Hematopoietic multipotent progenitor cell treated with erythropoietin and hydrocortisone succinate and interleukin-3 and kit ligand, for 6 days (in vitro differentiated cells): ENCODE data around the gene PPARG.
"Not testable (repeated sequence)": the region's sequence is repeated elsewhere in the genome, so short reads cannot be mapped to it uniquely, and the experiment has no call there.

Experiments used
- DNase-seq: peaks from one replicate; pipeline ENCODE4 v3.0.0-alpha.2; 2015

PPARG gene

GRCh38 chr3:12279591-12280326, 9.1 kb upstream of the PPARG start:
- DNase-seq = no peak

GRCh38 chr3:12280357-12280806, 8.5 kb upstream of the PPARG start:
- DNase-seq = no peak

DNA sequence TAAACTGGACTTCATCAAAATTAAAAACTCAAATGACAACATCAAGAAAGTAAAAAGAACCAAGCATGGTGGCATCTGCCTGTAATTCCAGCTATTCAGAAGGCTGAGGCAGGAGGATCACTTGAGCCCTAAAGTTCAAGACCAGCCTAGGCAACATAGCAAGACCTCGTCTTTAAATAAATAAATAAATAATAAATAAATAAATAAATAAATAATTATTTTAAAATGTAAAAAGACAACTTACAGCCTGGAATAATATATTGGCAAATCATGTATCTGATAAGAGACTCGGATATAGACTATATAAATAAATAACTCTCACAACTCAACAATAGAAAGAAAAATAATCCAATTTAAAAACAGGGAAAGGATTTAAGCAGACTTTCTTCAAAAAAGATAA, 4.3 kb upstream of the PPARG start:
- DNase-seq = no peak

- DNase-seq = no peak
These were observed 3.8 kb upstream of the PPARG start for GRCh38 chr3:12285003-12285555.

DNA sequence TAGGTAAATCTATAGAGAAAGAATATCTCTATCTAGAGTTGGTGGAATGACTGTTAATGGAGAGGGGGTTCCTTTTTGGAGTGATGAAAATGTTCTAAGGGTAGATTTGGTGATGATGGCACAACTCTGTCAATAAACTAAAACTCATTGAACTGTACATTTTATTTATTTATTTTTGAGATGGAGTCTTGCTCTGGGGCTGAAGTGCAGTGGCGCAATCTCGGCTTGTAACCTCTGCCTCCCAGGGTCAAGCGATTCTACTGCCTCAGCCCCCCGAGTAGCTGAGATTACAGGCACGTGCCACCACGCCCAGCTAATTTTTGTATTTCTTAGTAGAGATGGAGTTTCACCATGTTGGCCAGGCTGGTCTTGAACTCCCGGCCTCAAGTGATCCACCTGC, 3.1 kb upstream of the PPARG start:
- DNase-seq = not testable (repeated sequence)

DNA sequence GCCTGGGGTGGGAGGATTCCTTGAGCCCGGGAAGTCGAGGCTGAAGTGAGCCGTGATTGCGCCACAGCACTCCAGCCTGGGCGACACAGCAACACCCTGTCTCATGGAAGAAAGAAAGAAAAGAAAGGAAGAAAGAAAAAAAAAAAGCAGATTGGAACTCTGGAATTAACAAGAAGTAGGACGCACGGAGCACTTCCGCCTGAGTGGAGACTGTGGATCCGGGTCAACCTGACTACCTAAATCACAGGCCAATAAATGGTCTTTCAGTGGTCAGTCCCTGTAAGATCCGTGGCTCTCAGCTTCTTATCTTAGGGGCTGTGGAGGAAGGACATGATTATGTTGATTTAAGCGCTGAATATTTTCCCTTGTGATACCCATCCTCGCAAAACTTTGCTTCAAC, 2.4 kb upstream of the PPARG start:
- no peak for DNase-seq

- DNase-seq = no peak
These were observed 1.7 kb upstream of the PPARG start for GRCh38 chr3:12286927-12287726.

DNA sequence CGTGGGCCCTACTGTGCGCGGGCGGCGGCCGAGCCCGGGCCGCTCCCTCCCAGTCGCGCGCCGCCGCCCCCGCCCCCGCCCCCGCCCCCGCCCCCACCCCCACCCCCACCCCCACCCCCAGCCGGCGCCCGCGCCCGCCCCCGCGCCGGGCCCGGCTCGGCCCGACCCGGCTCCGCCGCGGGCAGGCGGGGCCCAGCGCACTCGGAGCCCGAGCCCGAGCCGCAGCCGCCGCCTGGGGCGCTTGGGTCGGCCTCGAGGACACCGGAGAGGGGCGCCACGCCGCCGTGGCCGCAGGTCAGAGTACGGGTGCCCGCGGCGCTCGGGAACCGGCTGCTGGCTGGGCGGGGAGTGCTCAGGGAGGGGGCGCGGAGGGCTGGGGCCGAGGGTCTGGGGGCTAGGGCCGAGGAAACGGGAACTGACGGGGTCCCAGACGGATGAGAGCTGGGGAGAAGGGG, 1.1 kb upstream of the PPARG start:
- DNase-seq = no peak

DNA sequence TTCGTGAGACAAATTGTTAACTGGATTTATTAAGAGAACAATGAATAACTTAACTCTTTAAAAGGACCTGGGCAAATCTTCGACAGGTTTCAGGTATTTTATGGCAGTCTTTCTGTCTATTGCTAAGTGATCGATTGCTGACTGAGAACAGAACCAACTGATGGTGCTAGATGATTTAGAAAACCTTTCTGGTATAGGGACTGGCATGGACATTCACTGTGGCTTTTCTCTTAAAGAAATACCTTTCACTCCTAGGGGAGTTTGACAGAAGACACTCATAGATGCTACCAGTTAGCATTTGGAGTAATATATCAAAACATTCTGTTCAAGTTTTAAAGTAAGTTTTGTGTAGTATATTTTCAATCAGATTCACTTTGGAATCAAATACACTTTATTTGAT, 654 bp downstream of the PPARG start:
- DNase-seq = no peak

- no peak for DNase-seq
These were observed 3.9 kb downstream of the PPARG start for GRCh38 chr3:12292770-12293169.

GRCh38 chr3:12294885-12295580, 6.2 kb downstream of the PPARG start:
- DNase-seq = no peak

DNA sequence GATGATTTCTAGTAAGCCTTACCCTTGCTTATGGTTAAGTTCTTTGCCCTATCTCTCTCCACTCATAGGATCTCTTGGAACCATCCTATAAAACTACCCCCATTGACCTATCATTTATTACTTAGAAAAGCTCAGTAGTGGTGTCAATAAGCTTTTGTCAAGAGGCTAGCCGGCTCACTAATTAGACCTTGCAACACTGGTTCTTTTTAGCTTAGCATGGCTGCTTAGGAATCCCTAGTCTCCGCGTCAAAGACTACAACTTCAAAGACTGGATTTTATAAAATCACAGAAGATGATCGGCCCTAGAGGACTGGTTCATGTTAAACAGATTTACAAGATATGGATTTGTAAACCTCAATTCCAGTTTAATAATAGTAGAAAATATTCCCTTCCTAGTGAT, 7.6 kb downstream of the PPARG start:
- no peak for DNase-seq

- DNase-seq = no peak
These were observed 10.2 kb downstream of the PPARG start for GRCh38 chr3:12299026-12299425.

- DNase-seq = no peak
These were observed 11.3 kb downstream of the PPARG start for GRCh38 chr3:12300137-12300536.

- DNase-seq = no peak
These were observed 12.2 kb downstream of the PPARG start for GRCh38 chr3:12301031-12301430.

GRCh38 chr3:12301513-12301912, 12.6 kb downstream of the PPARG start:
- no peak for DNase-seq

- DNase-seq = no peak
These were observed 13.7 kb downstream of the PPARG start for GRCh38 chr3:12302564-12302963.

DNA sequence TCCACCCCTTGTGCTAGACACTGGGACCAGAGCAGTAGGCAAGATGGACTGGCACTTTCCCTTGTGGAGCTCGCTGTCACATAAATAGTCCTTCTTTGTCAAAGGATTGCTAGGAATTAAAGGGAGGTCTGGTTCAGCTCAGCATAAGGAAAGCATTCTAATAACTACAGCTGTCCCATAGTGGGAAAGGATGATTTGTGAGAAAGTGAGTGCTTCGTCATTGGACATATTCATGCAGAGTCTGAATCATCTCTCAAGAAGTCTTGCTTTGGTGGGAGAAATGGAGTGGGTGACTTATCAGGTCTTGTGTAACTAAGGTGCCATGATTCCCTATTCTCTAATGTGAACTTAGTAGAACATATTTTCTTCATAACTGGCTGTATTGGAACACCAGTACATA, 14.7 kb downstream of the PPARG start:
- no peak for DNase-seq

- DNase-seq = peak; percentile 26
These were observed 15.1 kb downstream of the PPARG start for GRCh38 chr3:12303993-12304392.

- no peak for DNase-seq
These were observed 18.3 kb downstream of the PPARG start for GRCh38 chr3:12307136-12307535.

GRCh38 chr3:12308517-12308916, 19.6 kb downstream of the PPARG start:
- no peak for DNase-seq

- DNase-seq = no peak
These were observed 20.8 kb downstream of the PPARG start for GRCh38 chr3:12309716-12310115.

DNA sequence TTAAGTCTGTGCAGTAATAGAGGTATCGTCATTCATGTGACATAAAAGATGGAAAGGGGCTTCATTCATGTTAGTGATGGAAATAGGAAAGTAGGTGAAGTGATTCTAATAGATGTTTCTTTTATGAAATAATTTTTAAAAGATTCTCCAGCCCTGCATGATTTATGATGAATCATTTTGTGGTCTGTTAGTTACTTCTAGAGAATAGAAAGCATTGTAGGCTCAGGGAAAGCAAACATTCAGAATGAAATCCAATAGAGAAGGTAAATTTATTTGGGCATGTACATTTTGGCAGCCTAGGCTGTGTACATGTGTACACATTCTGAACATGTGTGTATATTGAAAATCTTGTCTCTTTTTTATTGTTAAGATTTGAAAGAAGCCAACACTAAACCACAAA, 23.1 kb downstream of the PPARG start:
- no peak for DNase-seq
